Natural killer cell (primary cell): ENCODE measurements around the gene ZNF366. TPM values are rescaled to one million over a fixed set of nuclear protein-coding genes. Genes with fewer than 3 reads are reported as not detected.

ENCODE experiments used
- ATAC-seq, 3 donors: fragments of 150-1000 bp in 2 of 3; fragments of 200-7000 bp in 1 of 3; cut with Tn5 transposase; 1 replicate in 1 of 3; 2 replicates in 2 of 3; pipeline ENCODE4 v1.10.0; 2021; ENCODE audit warnings: mild to moderate bottlenecking in 2 of 3, moderate library complexity in 2 of 3
- DNase-seq, 2 donors: peaks; one replicate each; pipeline versions ENCODE4 v3.0.0 to v3.0.0-alpha.2; 2013 to 2021; ENCODE audit warnings: mixed read lengths in 1 of 2
- H3K27ac ChIP-seq: one replicate; pipeline ENCODE4 v1.5.1; 2013; ENCODE audit warnings: mild to moderate bottlenecking, low read length
- H3K27me3 ChIP-seq: one replicate; pipeline ENCODE4 v1.6.1; 2013; ENCODE audit warnings: low read length; ENCODE audit not compliant: control insufficient read depth, insufficient read depth
- H3K36me3 ChIP-seq: one replicate; pipeline ENCODE4 v1.6.1; 2013; ENCODE audit warnings: low read length; ENCODE audit not compliant: control insufficient read depth, insufficient read depth
- H3K4me1 ChIP-seq: one replicate; pipeline ENCODE4 v1.6.1; 2013; ENCODE audit warnings: low read length; ENCODE audit not compliant: control insufficient read depth, insufficient read depth
- H3K4me3 ChIP-seq: one replicate; pipeline ENCODE4 v1.5.1; 2013; ENCODE audit warnings: low read length
- H3K9me3 ChIP-seq: one replicate; pipeline ENCODE4 v1.6.1; 2013; ENCODE audit warnings: low read length; ENCODE audit not compliant: control insufficient read depth, insufficient read depth
- H3K27ac Mint-ChIP-seq, 2 donors: one replicate each; pipeline ENCODE4 v1.8.0; 2022; ENCODE audit warnings: mild to moderate bottlenecking in 2 of 2, mixed read lengths in 2 of 2, moderate library complexity in 1 of 2
- H3K27me3 Mint-ChIP-seq, 2 donors: one replicate each; pipeline ENCODE4 v1.8.0; 2022; ENCODE audit warnings: low read depth in 2 of 2, mixed read lengths in 2 of 2
- H3K36me3 Mint-ChIP-seq: one replicate; pipeline ENCODE4 v1.8.0; 2022; ENCODE audit warnings: mixed read lengths
- H3K4me1 Mint-ChIP-seq, 2 donors: one replicate each; pipeline ENCODE4 v1.8.0; 2022; ENCODE audit warnings: mixed read lengths in 2 of 2
- H3K4me3 Mint-ChIP-seq: one replicate; pipeline ENCODE4 v1.8.0; 2022; ENCODE audit warnings: mild to moderate bottlenecking, moderate library complexity, mixed read lengths
- H3K9me3 Mint-ChIP-seq, 2 donors: one replicate each; pipeline ENCODE4 v1.8.0; 2022; ENCODE audit warnings: mixed read lengths in 2 of 2
- WGBS: methylation state at CpG from one replicate; pipeline ENCODE4 v1.1.7; 2013; ENCODE audit warnings: missing lambda C conversion rate; ENCODE audit not compliant: insufficient coverage; 5-methylcytosine and 5-hydroxymethylcytosine counted together
- intact Hi-C: fragments of 100-400 bp; cut with micrococcal nuclease; formaldehyde crosslinking; loops from one replicate; pipeline ENCODE4 v1.14.2; 2022
- total RNA-seq, 4 donors: library from RNA; stranded (reverse); fragments of 120-200 nt in 1 of 4; gene quantifications; one replicate each; pipeline versions ENCODE4 v1.2.3 to v1.2.4, GENCODE V29; 2013 to 2022
- TF ChIP-seq, protein P1 (sequence below): fragments of 200-600 bp; IDR thresholded peaks from one replicate; pipeline ENCODE4 v1.8.0; 2022; ENCODE audit warnings: antibody characterized with exemption

Gene ZNF366
- total RNA-seq, 3 donors from 2014 or later (not counting 1 experiment from before 2014, with no cell fraction given): 0.54 TPM; not detected in 2

GRCh38 chr5:72518001-72518683, 10.9 kb upstream of the ZNF366 start:
- 32% methylated on average over 12 of the region's 12 CpGs for whole genome bisulfite sequencing
- Mint-ChIP-seq H3K36me3 (no peaks in the 10 kb centered on the region), H3K4me3 (no peak overlapping the region), H3K9me3 (no peaks in the 10 kb centered on the region), H3K4me1 (no peaks in the 10 kb centered on the region), H3K27me3 (peaks cover 3 to 8% of the 10 kb centered on the region in 2 donors), H3K27ac (no peak overlapping the region)
- no peak for DNase-seq
- TF ChIP-seq, protein P1, sequence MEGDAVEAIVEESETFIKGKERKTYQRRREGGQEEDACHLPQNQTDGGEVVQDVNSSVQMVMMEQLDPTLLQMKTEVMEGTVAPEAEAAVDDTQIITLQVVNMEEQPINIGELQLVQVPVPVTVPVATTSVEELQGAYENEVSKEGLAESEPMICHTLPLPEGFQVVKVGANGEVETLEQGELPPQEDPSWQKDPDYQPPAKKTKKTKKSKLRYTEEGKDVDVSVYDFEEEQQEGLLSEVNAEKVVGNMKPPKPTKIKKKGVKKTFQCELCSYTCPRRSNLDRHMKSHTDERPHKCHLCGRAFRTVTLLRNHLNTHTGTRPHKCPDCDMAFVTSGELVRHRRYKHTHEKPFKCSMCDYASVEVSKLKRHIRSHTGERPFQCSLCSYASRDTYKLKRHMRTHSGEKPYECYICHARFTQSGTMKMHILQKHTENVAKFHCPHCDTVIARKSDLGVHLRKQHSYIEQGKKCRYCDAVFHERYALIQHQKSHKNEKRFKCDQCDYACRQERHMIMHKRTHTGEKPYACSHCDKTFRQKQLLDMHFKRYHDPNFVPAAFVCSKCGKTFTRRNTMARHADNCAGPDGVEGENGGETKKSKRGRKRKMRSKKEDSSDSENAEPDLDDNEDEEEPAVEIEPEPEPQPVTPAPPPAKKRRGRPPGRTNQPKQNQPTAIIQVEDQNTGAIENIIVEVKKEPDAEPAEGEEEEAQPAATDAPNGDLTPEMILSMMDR: no peak
- Histone ChIP-seq H3K36me3 (no peaks in the 10 kb centered on the region), H3K27me3 (no peaks in the 10 kb centered on the region), H3K9me3 (no peaks in the 10 kb centered on the region), H3K4me3 (no peak overlapping the region), H3K4me1 (no peaks in the 10 kb centered on the region), H3K27ac (no peak overlapping the region)
- intact Hi-C loops: no loop called here
- no peak for ATAC-seq

DNA sequence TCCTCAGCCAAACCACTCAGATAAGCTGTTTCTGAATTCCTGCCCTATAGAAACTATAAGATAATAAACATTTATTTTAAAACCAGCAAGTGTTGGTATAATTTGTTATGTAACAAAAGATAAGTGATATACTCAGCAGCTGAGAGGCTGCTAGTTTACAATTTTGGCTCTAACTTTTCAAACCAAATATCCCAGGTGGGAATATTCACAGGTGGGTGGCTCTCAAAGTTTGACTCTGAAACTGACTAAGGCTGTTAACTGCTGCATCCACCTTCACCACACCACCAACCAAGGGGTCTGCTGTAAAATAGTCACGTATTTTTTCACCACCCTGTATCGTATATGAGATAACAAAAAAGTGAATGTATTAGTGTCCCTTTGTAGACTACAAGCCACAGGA, 9.7 kb upstream of the ZNF366 start:
- H3K9me3 ChIP-seq: no peaks in the 10 kb centered on the region
- DNase-seq: no peak
- no peaks in the 10 kb centered on the region for H3K36me3 ChIP-seq
- H3K27ac ChIP-seq: no peak overlapping the region
- TF ChIP-seq, protein P1: no peak
- Mint-ChIP-seq H3K4me3 (no peak overlapping the region), H3K27ac (no peak overlapping the region), H3K4me1 (no peaks in the 10 kb centered on the region), H3K36me3 (no peaks in the 10 kb centered on the region), H3K9me3 (no peaks in the 10 kb centered on the region), H3K27me3 (peaks cover 3 to 8% of the 10 kb centered on the region in 2 donors)
- no peak for ATAC-seq
- intact Hi-C loops: no loop called here
- no peak overlapping the region for H3K4me3 ChIP-seq
- H3K27me3 ChIP-seq: no peaks in the 10 kb centered on the region
- WGBS: no CpG with 5 or more reads among the region's 2 CpGs
- H3K4me1 ChIP-seq: no peaks in the 10 kb centered on the region

DNA sequence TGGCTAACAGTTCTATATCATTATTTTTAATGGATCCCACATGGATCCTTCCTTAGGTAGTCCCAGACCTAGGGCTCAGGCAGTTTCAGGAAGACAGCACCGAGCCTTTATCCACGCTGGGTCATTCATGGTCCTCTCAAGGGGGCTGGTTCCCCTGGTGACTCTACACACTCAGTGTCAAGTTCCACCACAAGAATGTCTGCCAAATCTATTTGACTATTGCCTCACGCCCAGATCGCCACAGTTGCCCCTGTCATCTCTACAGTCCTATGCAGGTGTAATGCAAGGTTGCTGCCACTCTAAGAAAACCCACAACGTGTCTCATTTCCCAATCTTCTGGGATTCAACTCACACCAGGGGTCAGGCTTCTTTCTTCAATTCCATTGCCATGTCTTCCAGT, 8.0 kb upstream of the ZNF366 start:
- TF ChIP-seq, protein P1: no peak
- no peak for DNase-seq
- no peaks in the 10 kb centered on the region for H3K4me1 Mint-ChIP-seq
- no peaks in the 10 kb centered on the region for H3K9me3 ChIP-seq
- H3K27me3 Mint-ChIP-seq: peaks cover 3 to 18% of the 10 kb centered on the region in 2 donors
- no peak for ATAC-seq
- intact Hi-C loops: no loop called here
- no peak overlapping the region for H3K4me3 ChIP-seq
- 86% methylated on average over 5 of the region's 5 CpGs for WGBS
- no peak overlapping the region for H3K27ac Mint-ChIP-seq
- H3K27me3 ChIP-seq: no peaks in the 10 kb centered on the region
- no peaks in the 10 kb centered on the region for H3K9me3 Mint-ChIP-seq
- H3K36me3 ChIP-seq: no peaks in the 10 kb centered on the region
- H3K36me3 Mint-ChIP-seq: no peaks in the 10 kb centered on the region
- no peak overlapping the region for H3K4me3 Mint-ChIP-seq
- H3K27ac ChIP-seq: no peak overlapping the region
- H3K4me1 ChIP-seq: no peaks in the 10 kb centered on the region

- DNase-seq (no peak), ATAC-seq (no peak)
- Mint-ChIP-seq H3K36me3 (no peaks in the 10 kb centered on the region), H3K4me3 (no peak overlapping the region), H3K27ac (no peak overlapping the region), H3K4me1 (no peaks in the 10 kb centered on the region), H3K9me3 (no peaks in the 10 kb centered on the region), H3K27me3 (peaks cover 3 to 10% of the 10 kb centered on the region in 2 donors)
- Histone ChIP-seq H3K9me3 (no peaks in the 10 kb centered on the region), H3K27me3 (no peaks in the 10 kb centered on the region), H3K36me3 (no peaks in the 10 kb centered on the region), H3K4me3 (no peak overlapping the region), H3K27ac (no peak overlapping the region), H3K4me1 (peaks cover 3% of the 10 kb centered on the region)
- TF ChIP-seq, protein P1: no peak
- intact Hi-C loops: no loop called here
Measured at GRCh38 chr5:72512593-72512860, 5.3 kb upstream of the ZNF366 start.
